GM18909 (cell line): ENCODE measurements around the gene FLRT1.

Source experiments
- ATAC-seq: cut with Tn5 transposase; IDR thresholded peaks from one replicate; pipeline ENCODE4 v1.9.1; 2021; ENCODE audit warnings: mild to moderate bottlenecking; ENCODE audit not compliant: unreplicated experiment, poor library complexity

Gene FLRT1

GRCh38 chr11:64022125-64022784 is 13.5 kb upstream of the FLRT1 start:
- ATAC-seq, result no peak

- ATAC-seq, result no peak
Observed at GRCh38 chr11:64023712-64024710, 11.7 kb upstream of the FLRT1 start.

GRCh38 chr11:64025205-64025604 is 10.5 kb upstream of the FLRT1 start:
- no peak for ATAC-seq

- ATAC-seq, result no peak
Observed at GRCh38 chr11:64026575-64027205, 9.0 kb upstream of the FLRT1 start.

GRCh38 chr11:64027651-64028397 is 7.9 kb upstream of the FLRT1 start:
- ATAC-seq, result no peak

GRCh38 chr11:64028398-64029115 is 7.2 kb upstream of the FLRT1 start:
- ATAC-seq, result no peak

GRCh38 chr11:64029773-64030172 is 6.0 kb upstream of the FLRT1 start:
- ATAC-seq, result no peak

GRCh38 chr11:64031001-64031400 is 4.7 kb upstream of the FLRT1 start:
- ATAC-seq, result no peak

- ATAC-seq, result no peak
Observed at GRCh38 chr11:64032050-64032449, 3.7 kb upstream of the FLRT1 start.

- no peak for ATAC-seq
Observed at GRCh38 chr11:64034411-64034811, 1.3 kb upstream of the FLRT1 start.

GRCh38 chr11:64035081-64035524 is 628 bp upstream of the FLRT1 start:
- no peak for ATAC-seq

- ATAC-seq, result no peak
Observed at GRCh38 chr11:64036087-64037026, 626 bp downstream of the FLRT1 start.

GRCh38 chr11:64037027-64037634 is 1.4 kb downstream of the FLRT1 start:
- ATAC-seq, result no peak

GRCh38 chr11:64038500-64038899 is 2.8 kb downstream of the FLRT1 start:
- no peak for ATAC-seq

GRCh38 chr11:64039012-64039665 is 3.4 kb downstream of the FLRT1 start:
- ATAC-seq, result no peak

GRCh38 chr11:64040684-64041322 is 5.1 kb downstream of the FLRT1 start:
- no peak for ATAC-seq

GRCh38 chr11:64041846-64042245 is 6.1 kb downstream of the FLRT1 start:
- no peak for ATAC-seq
